ENCODE measurements around the gene IRF2.
"Not testable (repeated sequence)": the region's sequence is repeated elsewhere in the genome, so short reads cannot be mapped to it uniquely, and the experiment has no call there.

IRF2 gene

GRCh38 chr4:184359888-184360287, 114.5 kb downstream of the IRF2 start:
- no peak for FAIRE-seq

- FAIRE-seq: no peak
Measured at GRCh38 chr4:184358521-184359232, 115.7 kb downstream of the IRF2 start.

GRCh38 chr4:184357772-184358171, 116.6 kb downstream of the IRF2 start:
- no peak for FAIRE-seq

DNA sequence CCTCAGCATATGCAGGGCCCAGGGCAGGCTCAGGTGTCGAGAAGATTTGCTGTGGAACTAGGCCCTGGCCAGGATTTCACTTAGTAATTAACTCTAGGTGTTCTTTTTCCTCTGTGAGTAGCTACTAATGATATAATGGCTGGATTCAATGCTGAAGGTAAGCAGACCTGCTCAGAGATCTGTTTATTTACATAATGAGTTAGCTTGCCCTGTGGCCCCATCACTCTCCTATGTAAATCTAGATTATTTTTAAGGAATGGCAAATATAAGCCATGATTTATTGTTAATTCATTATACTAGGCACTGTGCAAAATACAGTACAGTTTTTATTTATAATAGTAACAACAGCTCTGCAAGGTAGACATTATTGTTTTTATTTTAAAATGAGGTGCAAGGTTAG, 117.2 kb downstream of the IRF2 start:
- FAIRE-seq: no peak

GRCh38 chr4:184356366-184356765, 118.0 kb downstream of the IRF2 start:
- FAIRE-seq: no peak

- FAIRE-seq: no peak
Measured at GRCh38 chr4:184355857-184356256, 118.5 kb downstream of the IRF2 start.

DNA sequence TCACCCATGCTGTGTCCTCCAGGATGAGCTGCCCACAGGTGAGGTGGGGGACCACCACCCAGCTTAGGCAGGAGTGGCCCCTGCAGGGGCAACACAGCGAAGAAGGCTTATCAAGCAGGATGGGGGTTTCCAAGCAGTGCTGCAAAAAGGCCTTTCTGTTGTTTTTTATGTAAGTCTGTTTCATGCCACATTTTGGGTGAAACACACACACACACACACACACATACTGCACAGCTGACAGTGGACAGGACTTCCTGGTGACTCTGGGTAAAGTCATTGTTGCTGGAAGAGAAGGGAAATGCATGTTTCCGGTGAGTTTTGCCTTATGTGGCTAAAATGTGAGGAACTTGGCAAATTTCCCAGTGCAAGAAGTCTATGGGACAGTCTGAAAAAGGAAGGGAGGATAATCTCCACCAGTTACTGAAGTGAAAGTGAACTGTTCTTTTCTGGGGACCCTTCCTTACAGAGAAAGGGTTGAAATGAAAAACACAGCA, 119.2 kb downstream of the IRF2 start:
- FAIRE-seq: no peak

- no peak for FAIRE-seq
Measured at GRCh38 chr4:184352891-184353290, 121.5 kb downstream of the IRF2 start.

DNA sequence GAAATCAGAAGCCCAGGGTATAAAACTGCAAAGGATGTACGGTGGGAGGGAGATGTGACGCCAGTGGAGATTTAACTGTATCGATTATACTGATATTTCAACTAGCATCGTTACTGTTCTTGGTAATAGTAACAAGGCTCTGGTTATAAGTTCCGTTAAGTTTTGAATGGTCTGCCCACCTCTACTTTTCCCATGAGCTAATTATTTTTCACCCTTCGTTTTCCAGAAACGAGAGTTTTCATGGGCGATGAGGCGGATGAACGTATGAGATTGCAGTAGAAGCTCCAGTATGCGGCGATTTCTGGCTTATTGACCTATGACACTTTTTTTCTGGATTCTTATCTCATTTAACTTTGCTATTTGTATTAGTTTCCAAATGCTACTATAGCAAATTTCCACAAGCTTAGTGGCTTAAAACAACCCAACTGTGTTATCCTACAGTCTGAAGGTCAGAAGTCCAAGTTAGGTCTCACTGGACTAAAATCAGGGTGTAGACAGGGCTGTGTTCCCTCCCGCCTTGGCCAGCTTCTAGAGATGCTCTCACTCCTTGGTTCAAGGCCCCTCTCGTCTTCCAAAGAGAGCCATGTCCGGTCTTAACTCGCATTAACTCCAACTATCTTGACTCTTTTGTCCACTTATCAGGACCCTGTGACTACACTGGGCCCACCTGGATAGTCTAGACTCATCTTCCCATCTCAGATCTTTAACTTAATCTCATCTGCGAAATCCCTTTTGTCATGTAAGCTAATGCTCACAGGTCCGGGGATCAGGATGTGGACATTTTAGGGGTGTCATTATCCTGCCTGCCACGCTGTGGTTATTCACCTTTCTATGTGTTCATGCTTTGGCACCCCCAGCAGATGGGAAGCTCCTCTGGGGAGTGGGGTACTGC, 122.5 kb downstream of the IRF2 start:
- no peak for FAIRE-seq

DNA sequence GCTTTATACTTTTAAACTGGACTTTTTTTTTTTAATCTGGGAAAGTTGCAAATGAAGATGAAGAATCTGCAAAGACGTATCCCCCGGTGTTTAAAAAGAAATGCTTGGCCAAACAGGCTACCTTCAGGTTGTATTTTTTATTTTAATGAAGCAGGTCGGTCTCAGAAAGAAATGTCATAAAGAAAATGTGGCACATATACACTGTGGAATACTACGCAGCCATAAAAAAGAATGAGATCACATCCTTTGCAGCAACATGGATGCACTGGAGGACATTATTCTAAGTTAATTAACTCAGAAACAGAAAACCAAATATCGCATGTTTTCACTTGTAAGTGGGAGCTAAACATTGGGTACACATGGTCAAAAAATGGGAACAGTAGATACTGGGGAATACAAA, 123.4 kb downstream of the IRF2 start:
- FAIRE-seq: no peak

DNA sequence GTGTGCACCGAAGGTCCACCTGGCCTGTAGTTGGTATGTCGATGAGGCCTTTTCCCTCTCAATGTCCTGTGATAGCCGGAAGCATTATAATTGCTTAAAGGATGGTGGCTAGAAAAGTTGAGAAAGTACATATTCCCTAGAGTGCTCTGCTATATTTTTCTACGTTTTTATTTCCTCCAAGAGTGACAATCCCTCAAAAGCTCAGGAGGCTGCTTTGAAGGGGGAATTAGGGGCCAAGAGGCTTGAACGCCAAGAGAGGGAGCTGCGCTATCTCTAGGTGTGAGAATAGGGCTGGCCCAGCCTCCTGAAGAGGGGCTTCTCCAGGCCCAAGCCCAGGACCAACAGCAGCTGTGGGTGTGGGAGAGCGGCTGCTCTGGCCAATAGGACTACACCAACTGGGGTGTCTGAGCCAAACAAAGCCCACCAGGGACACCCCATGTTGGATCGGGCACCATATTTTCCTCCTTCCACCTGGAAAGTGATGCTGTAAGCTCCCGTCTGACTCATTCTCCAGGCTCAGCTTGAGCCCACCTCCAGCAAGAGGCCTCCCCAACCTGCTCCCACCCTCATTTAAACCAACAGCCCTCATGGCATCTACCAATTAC, 124.0 kb downstream of the IRF2 start:
- no peak for FAIRE-seq

DNA sequence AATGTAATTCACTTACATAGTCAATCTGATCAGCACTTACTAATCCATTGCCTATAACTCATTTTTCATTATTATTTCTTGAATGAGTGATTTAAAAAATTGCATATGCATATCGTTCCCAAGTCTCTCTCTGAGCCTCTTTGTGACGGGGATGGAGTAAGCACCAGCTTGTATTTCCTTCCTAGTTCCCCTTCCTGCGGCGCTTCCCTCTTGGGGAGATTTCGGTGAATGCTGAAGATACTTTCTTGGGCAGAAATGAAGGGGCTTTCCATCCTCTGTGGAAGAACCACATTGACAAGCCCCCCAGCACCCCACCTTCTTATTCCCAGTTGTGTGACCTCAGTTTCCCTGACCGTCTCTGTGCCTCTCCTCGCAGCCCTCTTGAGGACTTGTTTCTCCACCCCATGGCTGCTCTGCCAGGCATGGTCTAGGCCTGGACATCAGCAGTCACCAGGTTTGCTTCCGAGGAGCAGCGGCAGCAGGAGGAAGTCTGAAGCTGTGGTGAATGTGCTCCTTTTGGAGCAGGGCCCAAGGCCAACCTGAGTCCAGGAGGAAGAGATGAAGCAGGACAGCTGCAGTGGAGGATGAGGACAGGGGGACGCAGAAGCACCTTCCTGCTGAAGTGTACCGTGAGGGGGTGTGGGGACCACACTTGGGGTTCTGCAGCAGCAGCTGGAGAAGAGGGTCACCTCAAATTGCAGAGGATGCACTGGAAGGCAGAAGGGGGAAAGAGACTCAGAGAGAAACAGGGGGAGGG, 124.9 kb downstream of the IRF2 start:
- no peak for FAIRE-seq

GRCh38 chr4:184348311-184349233, 125.8 kb downstream of the IRF2 start:
- FAIRE-seq: peak; percentile 45

DNA sequence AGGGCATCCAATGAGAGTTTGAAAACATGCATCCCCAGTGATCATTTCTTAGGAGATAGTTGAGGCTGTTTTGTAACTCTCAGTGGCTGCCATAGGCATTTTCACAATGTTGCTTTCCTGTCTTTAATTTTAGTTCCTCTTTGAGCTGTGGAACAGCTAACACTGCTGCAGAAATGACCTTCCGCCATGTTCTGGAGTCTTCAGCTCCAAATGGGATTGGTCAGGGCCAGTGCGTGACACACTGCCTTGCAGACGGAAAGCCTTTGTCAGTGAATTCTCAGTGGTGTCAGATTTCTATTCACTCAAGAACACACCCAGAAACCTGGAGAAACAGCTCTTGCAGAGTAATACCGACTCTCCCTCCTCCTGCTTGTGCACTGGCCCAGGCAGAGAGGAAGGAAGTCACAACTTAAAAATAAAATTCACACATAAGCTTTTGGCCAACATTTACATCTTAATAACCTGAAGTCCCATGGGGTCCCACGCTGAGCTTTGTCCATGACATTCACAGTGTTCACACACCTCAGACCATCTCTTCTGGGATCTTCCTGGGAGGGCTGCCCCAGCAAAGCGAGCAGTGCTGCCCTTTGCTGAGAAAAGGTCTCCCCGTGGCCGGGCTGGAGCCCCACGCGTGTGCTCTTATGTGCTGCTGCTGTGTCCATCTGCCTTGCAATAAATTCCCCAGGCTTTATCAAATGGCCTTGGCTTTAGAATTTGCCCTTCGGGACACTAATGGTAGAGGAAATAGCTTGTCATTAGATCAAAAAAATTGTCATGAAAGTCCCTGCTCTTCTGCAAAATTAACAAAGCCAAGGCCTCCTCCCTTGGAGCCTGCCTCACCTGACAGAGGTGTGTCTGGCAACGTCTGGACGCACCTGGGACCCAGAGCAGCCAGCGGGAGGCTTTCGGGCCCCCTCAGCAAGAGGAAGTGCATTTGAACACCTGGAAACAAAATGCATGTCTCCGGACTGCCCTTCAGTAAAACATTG, 126.8 kb downstream of the IRF2 start:
- FAIRE-seq: no peak

DNA sequence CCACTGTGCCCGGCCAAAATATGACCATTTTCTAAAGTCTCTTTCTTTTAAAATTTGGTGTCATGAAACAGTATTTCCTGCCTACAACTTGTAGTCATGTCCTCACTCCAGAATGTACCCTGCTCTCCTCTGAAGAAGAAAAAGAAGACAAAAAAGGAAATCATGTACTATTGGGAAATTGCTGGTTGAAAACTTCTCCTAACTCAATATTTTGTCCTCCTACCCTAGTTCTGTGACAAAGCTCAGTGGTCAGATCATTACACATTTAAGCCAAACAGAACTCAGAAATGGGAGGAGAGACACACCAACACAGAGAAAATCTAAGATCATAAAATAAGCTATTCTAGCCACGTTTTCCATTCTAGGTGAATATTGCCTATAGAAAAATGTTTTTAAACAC, 127.7 kb downstream of the IRF2 start:
- no peak for FAIRE-seq

- not testable (repeated sequence) for FAIRE-seq
Measured at GRCh38 chr4:184346273-184346672, 128.1 kb downstream of the IRF2 start.

GRCh38 chr4:184345573-184345922, 128.8 kb downstream of the IRF2 start:
- FAIRE-seq: no peak

GRCh38 chr4:184344899-184345572, 129.3 kb downstream of the IRF2 start:
- no peak for FAIRE-seq

DNA sequence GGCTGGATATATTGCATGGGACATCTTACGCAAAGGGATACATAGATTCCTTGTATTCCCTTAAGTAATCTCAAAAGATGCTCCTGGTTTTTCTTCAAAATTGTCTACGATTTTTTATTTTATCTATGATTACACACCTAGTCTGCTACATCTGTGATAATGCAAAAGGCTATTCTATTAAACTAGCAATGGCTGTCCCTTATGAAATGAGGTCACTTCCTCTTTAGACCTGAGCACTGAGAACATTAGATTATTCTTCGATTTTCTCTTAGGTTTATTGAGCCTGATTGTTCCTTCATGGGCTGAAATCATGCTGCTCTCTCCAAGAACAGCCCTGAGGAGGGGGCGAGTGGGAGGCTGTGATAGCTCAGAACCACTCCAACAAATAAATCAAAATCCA, 129.9 kb downstream of the IRF2 start:
- no peak for FAIRE-seq
